Esophagus squamous epithelium (tissue), 5 donors: ENCODE data around the gene GPATCH2L. TPM values are rescaled to one million over a fixed set of nuclear protein-coding genes. Genes with fewer than 3 reads are reported as not detected.

Experiments
- DNase-seq: peaks from one replicate; lab custom pipeline; 2025; lab: John Stamatoyannopoulos, UW
- H3K27ac ChIP-seq, 4 donors: fragments of 200-600 bp; sonication (generic); one replicate each; pipeline ENCODE4 v1.5.1; 2016 to 2019; ENCODE audit warnings: mild to moderate bottlenecking in 1 of 4
- H3K27me3 ChIP-seq, 4 donors: fragments of 200-600 bp; sonication (generic); 1 replicate in 3 of 4; 2 replicates in 1 of 4; pipeline versions ENCODE4 v1.5.1 to v1.6.0; 2017 to 2021; ENCODE audit warnings: antibody characterized with exemption in 1 of 4
- H3K36me3 ChIP-seq, 3 donors: fragments of 200-600 bp; sonication (generic); one replicate each; pipeline ENCODE4 v1.5.1; 2016 to 2019
- H3K4me1 ChIP-seq, 3 donors: fragments of 200-600 bp; sonication (generic); one replicate each; pipeline ENCODE4 v1.5.1; 2017 to 2019
- H3K4me3 ChIP-seq, 4 donors: fragments of 200-600 bp; sonication (generic); 1 replicate in 3 of 4; 2 replicates in 1 of 4; pipeline ENCODE4 v1.5.1; 2016 to 2019; ENCODE audit warnings: mild to moderate bottlenecking in 2 of 4, moderate library complexity in 1 of 4
- H3K9me3 ChIP-seq, 3 donors: fragments of 200-600 bp; sonication (generic); one replicate each; pipeline ENCODE4 v1.5.1; 2016 to 2019
- CTCF ChIP-seq, 6 experiments: fragments of 450-650 bp in 4 of 6; fragments of 200-600 bp in 2 of 6; sonication (generic) in 2 of 6; IDR thresholded peaks; one replicate each; pipeline ENCODE4 v1.5.1; 2016 to 2019; ENCODE audit warnings: antibody characterized with exemption in 6 of 6, mild to moderate bottlenecking in 4 of 6, moderate library complexity in 4 of 6
- POLR2A ChIP-seq, 4 donors: fragments of 450-650 bp; IDR thresholded peaks; one replicate each; pipeline ENCODE4 v1.6.1; 2017; ENCODE audit warnings: antibody characterized with exemption in 4 of 4, mild to moderate bottlenecking in 4 of 4, moderate library complexity in 3 of 4
- WGBS, 2 donors: methylation state at CpG; one replicate each; pipeline ENCODE4 v1.1.5; 2018; 5-methylcytosine and 5-hydroxymethylcytosine counted together
- intact Hi-C: fragments of 100-400 bp; cut with DNase I; formaldehyde crosslinking; loops from one replicate; pipeline ENCODE4 v1.15.0; 2022
- total RNA-seq, 4 donors: library from RNA; depleted of rRNA; stranded (reverse); fragments of >200 nt; gene quantifications; one replicate each; pipeline ENCODE4 v1.1.0, GENCODE V29; 2016
- donor health status: DM: yes; HTN: yes; CAD: no.

GPATCH2L gene
- total RNA-seq, 4 donors from 2014 or later = 20.1 to 40.8 (median 34.4) TPM

GRCh38 chr14:76146976-76147375 is 4.7 kb upstream of the GPATCH2L start:
- H3K9me3 ChIP-seq = peaks cover 0 to 5% (median 2%) of the 10 kb centered on the region in 3 donors
- TF ChIP-seq CTCF (IDR thresholded peaks at IDR 0.05) = no peak
- no peak overlapping the region for H3K27ac ChIP-seq
- no peaks in the 10 kb centered on the region for H3K36me3 ChIP-seq
- intact Hi-C loops = no loop called here
- H3K4me1 ChIP-seq = peaks cover 0 to 4% (median 0%) of the 10 kb centered on the region in 3 donors
- H3K4me3 ChIP-seq = no peak overlapping the region
- no peak for DNase-seq
- H3K27me3 ChIP-seq = peaks cover 0 to 24% (median 0%) of the 10 kb centered on the region in 4 donors

GRCh38 chr14:76149196-76149595 is 2.5 kb upstream of the GPATCH2L start:
- intact Hi-C loops = no loop called here
- Histone ChIP-seq H3K9me3 (peaks cover 0 to 2% (median under 1%) of the 10 kb centered on the region in 3 donors), H3K36me3 (no peaks in the 10 kb centered on the region), H3K27me3 (peaks cover 0 to 20% (median 0%) of the 10 kb centered on the region in 4 donors), H3K27ac (no peak overlapping the region), H3K4me3 (no peak overlapping the region), H3K4me1 (peaks cover 10 to 19% (median 16%) of the 10 kb centered on the region in 3 donors)
- WGBS, 2 donors = 64 to 76% methylated on average over 2 of the region's 2 CpGs
- no peak for DNase-seq
- no peak for TF ChIP-seq CTCF (IDR thresholded peaks at IDR 0.05)
- TF ChIP-seq POLR2A (IDR thresholded peaks at IDR 0.05) = no peak

DNA sequence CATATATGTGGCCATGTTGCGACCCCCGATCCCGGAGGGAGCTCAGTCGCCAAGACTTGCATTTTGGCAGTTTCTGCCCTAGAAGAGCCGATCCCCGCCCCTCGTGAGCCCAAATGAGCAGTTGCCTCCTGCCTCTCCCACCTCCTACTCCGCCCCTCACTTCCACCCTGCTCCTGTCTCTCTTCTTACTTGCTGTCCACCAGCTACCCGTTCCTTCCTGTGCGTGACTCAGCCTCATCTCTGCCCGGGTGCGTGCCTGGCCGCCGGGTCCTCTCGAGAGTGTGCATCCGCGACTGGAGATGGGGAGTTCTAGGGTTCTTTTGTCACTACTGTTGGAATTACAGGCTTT is 585 bp downstream of the GPATCH2L start:
- intact Hi-C loops = no loop called here
- peak overlapping the region; percentile 85 to 95 (median 91) for H3K27ac ChIP-seq
- peaks cover 0 to 9% (median 0%) of the 10 kb centered on the region in 4 donors for H3K27me3 ChIP-seq
- H3K4me1 ChIP-seq = peaks cover 10 to 50% (median 39%) of the 10 kb centered on the region in 3 donors
- peaks cover 0 to 21% (median 3%) of the 10 kb centered on the region in 3 donors for H3K36me3 ChIP-seq
- 0 to 1% methylated on average over 11 to 17 of the region's 17 CpGs for WGBS, 2 donors
- H3K4me3 ChIP-seq = peak overlapping the region; percentile 74 to 100 (median 92)
- no peaks in the 10 kb centered on the region for H3K9me3 ChIP-seq
- DNase-seq = peak; percentile 31
- TF ChIP-seq POLR2A (IDR thresholded peaks at IDR 0.05) (no peak), CTCF (IDR thresholded peaks at IDR 0.05) (no peak)

- Histone ChIP-seq H3K4me1 (peaks cover 10 to 62% (median 39%) of the 10 kb centered on the region in 3 donors), H3K4me3 (no peak overlapping the region)
Observed at GRCh38 chr14:76153919-76154318, 2.2 kb downstream of the GPATCH2L start.

More at GRCh38 chr14:76153919-76154318, 2.2 kb downstream of the GPATCH2L start:
- Histone ChIP-seq H3K36me3 (peaks cover 0 to 34% (median 3%) of the 10 kb centered on the region in 3 donors), H3K9me3 (no peaks in the 10 kb centered on the region), H3K27me3 (peaks cover 0 to 7% (median 0%) of the 10 kb centered on the region in 4 donors), H3K27ac (no peak overlapping the region)
- intact Hi-C loops = no loop called here
- TF ChIP-seq CTCF (IDR thresholded peaks at IDR 0.05) = no peak
- TF ChIP-seq POLR2A (IDR thresholded peaks at IDR 0.05) = no peak
- no peak for DNase-seq
- 75 to 90% methylated on average over 1 of the region's 1 CpG for WGBS, 2 donors
